DMS53 treated with DMSO at 0.1 percent for 48 hours (cell line): ENCODE data around the gene CCDC192.
"Not testable (repeated sequence)": the region's sequence is repeated elsewhere in the genome, so short reads cannot be mapped to it uniquely, and the experiment has no call there.

ENCODE experiments used
- DNase-seq: peaks from one replicate; lab custom pipeline; 2025; ENCODE audit not compliant: unreplicated experiment; lab: John Stamatoyannopoulos, UW

The CCDC192 gene

GRCh38 chr5:127839496-127840197 is 136.5 kb downstream of the CCDC192 start:
- DNase-seq = no peak

GRCh38 chr5:127840198-127840524 is 137.0 kb downstream of the CCDC192 start:
- DNase-seq = no peak

GRCh38 chr5:127840809-127841208 is 137.6 kb downstream of the CCDC192 start:
- DNase-seq = peak; percentile 1

- DNase-seq = no peak
These were observed 141.4 kb downstream of the CCDC192 start for GRCh38 chr5:127844581-127845021.

- DNase-seq = no peak
These were observed 143.7 kb downstream of the CCDC192 start for GRCh38 chr5:127846884-127847283.

- DNase-seq = not testable (repeated sequence)
These were observed 144.4 kb downstream of the CCDC192 start for GRCh38 chr5:127847641-127848040.

- no peak for DNase-seq
These were observed 144.9 kb downstream of the CCDC192 start for GRCh38 chr5:127848098-127848497.

GRCh38 chr5:127849408-127849807 is 146.2 kb downstream of the CCDC192 start:
- DNase-seq = no peak

GRCh38 chr5:127849891-127850290 is 146.7 kb downstream of the CCDC192 start:
- DNase-seq = no peak

GRCh38 chr5:127851964-127852363 is 148.8 kb downstream of the CCDC192 start:
- DNase-seq = no peak

GRCh38 chr5:127854520-127854919 is 151.3 kb downstream of the CCDC192 start:
- DNase-seq = no peak

GRCh38 chr5:127856292-127856691 is 153.1 kb downstream of the CCDC192 start:
- no peak for DNase-seq

GRCh38 chr5:127858116-127858784 is 155.1 kb downstream of the CCDC192 start:
- DNase-seq = no peak

GRCh38 chr5:127860291-127860690 is 157.1 kb downstream of the CCDC192 start:
- no peak for DNase-seq

- DNase-seq = no peak
These were observed 160.0 kb downstream of the CCDC192 start for GRCh38 chr5:127863161-127863560.

- no peak for DNase-seq
These were observed 160.6 kb downstream of the CCDC192 start for GRCh38 chr5:127863610-127864395.

GRCh38 chr5:127864511-127864910 is 161.3 kb downstream of the CCDC192 start:
- DNase-seq = no peak

- DNase-seq = no peak
These were observed 162.1 kb downstream of the CCDC192 start for GRCh38 chr5:127865273-127865672.

GRCh38 chr5:127867022-127867783 is 164.0 kb downstream of the CCDC192 start:
- DNase-seq = no peak

- DNase-seq = no peak
These were observed 167.7 kb downstream of the CCDC192 start for GRCh38 chr5:127870914-127871313.

GRCh38 chr5:127871503-127872153 is 168.4 kb downstream of the CCDC192 start:
- no peak for DNase-seq
